Esophagus muscularis mucosa (tissue), 4 donors: Measurements from ENCODE around the gene ZNF383.
"Not testable (repeated sequence)": the region's sequence is repeated elsewhere in the genome, so short reads cannot be mapped to it uniquely, and the experiment has no call there.

ENCODE experiments used
- EP300 ChIP-seq: sonication (generic); formaldehyde crosslinking; IDR thresholded peaks from one replicate; pipeline ENCODE4 v1.6.1; 2017; ENCODE audit warnings: antibody characterized with exemption
- POLR2A ChIP-seq: fragments of 450-650 bp; IDR thresholded peaks from one replicate; pipeline ENCODE4 v1.6.1; 2017; ENCODE audit warnings: antibody characterized with exemption, moderate library complexity, mild to moderate bottlenecking, low read depth
- TF ChIP-seq, protein P1 (sequence below), 3 experiments: fragments of 200-600 bp in 2 of 3; fragments of 450-650 bp in 1 of 3; sonication (generic) in 2 of 3; IDR thresholded peaks; one replicate each; pipeline ENCODE4 v1.5.1; 2017 to 2019; ENCODE audit warnings: antibody characterized with exemption in 3 of 3, mild to moderate bottlenecking in 2 of 3, moderate library complexity in 1 of 3

DNA sequence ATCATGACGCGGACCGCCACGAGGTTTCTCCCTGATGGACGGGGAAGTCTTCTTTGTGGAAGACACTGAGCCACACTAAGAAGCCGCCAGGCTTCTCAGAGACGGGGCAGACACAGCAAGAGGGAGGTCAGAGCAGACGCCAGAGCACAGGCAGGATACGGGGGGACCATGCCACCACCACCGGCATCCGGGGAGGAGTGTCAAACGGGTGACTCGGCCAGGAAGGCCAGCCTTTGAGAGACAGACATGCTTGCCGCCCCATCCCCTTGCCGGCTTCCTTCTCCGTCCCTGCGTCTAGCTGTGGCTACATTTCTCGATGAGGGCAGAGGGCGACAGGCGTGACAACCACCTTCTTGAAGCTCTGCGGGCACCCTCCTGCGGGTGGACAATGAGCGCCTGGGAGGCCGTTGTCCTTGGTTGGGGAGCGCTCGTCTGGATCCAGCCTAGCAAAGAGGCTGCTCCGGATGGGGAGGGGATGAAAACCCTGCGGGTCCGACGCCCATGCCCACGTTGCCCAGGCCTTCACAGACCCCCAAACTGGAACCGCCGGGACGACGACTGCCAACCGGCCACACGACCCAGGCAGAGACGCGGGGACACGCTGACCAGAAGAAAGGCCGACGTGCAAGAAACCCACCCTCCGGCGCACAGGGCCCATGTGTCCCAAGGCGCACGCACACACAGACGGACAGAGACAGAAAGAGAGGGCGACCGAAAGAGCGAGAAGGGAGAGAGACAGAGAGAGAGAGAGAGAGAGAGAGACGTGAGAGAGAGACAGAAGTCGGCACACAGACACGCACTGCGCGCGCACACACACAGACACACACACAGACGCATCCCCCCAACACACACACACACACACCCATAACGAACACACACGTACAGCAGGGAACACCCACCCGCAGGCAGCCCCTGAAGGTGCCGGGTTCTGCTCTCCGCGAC is 75.3 kb downstream of the ZNF383 start:
- not testable (repeated sequence) for TF ChIP-seq EP300, POLR2A
- TF ChIP-seq, protein P1, sequence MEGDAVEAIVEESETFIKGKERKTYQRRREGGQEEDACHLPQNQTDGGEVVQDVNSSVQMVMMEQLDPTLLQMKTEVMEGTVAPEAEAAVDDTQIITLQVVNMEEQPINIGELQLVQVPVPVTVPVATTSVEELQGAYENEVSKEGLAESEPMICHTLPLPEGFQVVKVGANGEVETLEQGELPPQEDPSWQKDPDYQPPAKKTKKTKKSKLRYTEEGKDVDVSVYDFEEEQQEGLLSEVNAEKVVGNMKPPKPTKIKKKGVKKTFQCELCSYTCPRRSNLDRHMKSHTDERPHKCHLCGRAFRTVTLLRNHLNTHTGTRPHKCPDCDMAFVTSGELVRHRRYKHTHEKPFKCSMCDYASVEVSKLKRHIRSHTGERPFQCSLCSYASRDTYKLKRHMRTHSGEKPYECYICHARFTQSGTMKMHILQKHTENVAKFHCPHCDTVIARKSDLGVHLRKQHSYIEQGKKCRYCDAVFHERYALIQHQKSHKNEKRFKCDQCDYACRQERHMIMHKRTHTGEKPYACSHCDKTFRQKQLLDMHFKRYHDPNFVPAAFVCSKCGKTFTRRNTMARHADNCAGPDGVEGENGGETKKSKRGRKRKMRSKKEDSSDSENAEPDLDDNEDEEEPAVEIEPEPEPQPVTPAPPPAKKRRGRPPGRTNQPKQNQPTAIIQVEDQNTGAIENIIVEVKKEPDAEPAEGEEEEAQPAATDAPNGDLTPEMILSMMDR (IDR thresholded peaks at IDR 0.05): not testable (repeated sequence)
